ENCODE data around the gene SH2D3A.
"Not testable (repeated sequence)": the region's sequence is repeated elsewhere in the genome, so short reads cannot be mapped to it uniquely, and the experiment has no call there.

SH2D3A gene

GRCh38 chr19:6800160-6800790 lies 33.0 kb upstream of the SH2D3A start:
- in situ Hi-C loops (cut with MboI; ENCODE audit: low sequenced_read_pairs); H3K4me1 ChIP-seq; H3K36me3 ChIP-seq (replicated peaks); H3K4me3 ChIP-seq; DNase-seq (ENCODE audit: low spot score in 2 of 2); H3K9me3 ChIP-seq; H3K27me3 ChIP-seq (ENCODE audit: low read depth): not testable (repeated sequence)

DNA sequence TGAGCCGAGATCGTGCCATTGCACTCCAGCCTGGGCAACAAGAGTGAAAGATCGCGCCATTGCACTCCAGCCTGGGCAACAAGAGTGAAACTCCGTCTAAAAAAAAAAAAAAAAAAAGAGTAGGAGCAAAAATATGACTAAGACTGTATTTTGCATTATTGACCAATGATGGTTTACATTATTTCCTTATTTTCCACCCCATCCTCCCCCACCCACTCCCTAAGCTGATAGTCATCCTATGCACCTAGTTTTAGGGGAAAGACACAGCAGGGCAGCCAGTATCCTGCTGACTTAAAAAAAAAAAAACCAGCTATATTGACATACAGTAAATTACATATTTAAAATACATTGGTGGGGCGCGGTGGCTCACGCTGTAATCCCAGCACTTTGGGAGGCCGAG lies 30.4 kb upstream of the SH2D3A start:
- in situ Hi-C loops (cut with MboI; ENCODE audit: low sequenced_read_pairs) = no loop called here
- H3K4me1 ChIP-seq = peaks cover 3% of the 10 kb centered on the region; the same call in 1 of the 2 replicates
- no peaks in the 10 kb centered on the region for H3K27me3 ChIP-seq (ENCODE audit: low read depth)
- no peaks in the 10 kb centered on the region for H3K36me3 ChIP-seq (replicated peaks)
- H3K9me3 ChIP-seq = 0 out of 2 replicates have a peak, but pooled peaks cover 2% of the 10 kb centered on the region
- no peak overlapping the region for H3K4me3 ChIP-seq
- no peak for DNase-seq (ENCODE audit: low spot score in 2 of 2)

DNA sequence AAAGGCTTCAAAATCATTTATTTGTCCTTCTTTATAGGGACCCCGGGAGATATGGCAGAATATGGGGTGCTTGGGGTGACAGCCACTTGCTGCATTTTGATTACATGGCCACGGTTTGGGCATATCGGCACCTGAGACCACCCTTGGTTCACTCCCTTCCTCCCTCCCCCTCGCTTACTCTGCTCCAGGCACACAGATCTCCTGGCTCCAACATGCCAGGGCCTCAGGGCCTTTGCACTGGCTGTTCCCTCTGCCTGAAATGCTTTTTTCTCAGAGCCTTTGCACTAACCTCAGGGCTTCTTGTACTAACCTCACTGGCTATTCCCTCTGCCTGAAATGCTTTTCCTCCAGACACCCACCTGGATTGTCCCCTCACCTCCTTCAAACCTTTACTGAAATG lies 29.0 kb upstream of the SH2D3A start:
- DNase-seq (ENCODE audit: low spot score in 2 of 2) = no peak
- Histone ChIP-seq H3K36me3 (replicated peaks) (no peaks in the 10 kb centered on the region), H3K4me1 (no peaks in the 10 kb centered on the region; the same call in 1 of the 2 replicates), H3K27me3 (ENCODE audit: low read depth) (no peaks in the 10 kb centered on the region), H3K4me3 (no peak overlapping the region), H3K9me3 (peaks cover 5% of the 10 kb centered on the region; the same call in 1 of the 2 replicates)
- in situ Hi-C loops (cut with MboI; ENCODE audit: low sequenced_read_pairs) = no loop called here

- Histone ChIP-seq H3K9me3 (peaks cover 5% of the 10 kb centered on the region; the same call in 1 of the 2 replicates), H3K27me3 (ENCODE audit: low read depth) (no peaks in the 10 kb centered on the region), H3K36me3 (replicated peaks) (no peaks in the 10 kb centered on the region), H3K4me1 (no peaks in the 10 kb centered on the region), H3K4me3 (no peak overlapping the region)
- no peak for DNase-seq (ENCODE audit: low spot score in 2 of 2)
- in situ Hi-C loops (cut with MboI; ENCODE audit: low sequenced_read_pairs) = no loop called here
Observed at GRCh38 chr19:6794686-6795431, 27.6 kb upstream of the SH2D3A start.

DNA sequence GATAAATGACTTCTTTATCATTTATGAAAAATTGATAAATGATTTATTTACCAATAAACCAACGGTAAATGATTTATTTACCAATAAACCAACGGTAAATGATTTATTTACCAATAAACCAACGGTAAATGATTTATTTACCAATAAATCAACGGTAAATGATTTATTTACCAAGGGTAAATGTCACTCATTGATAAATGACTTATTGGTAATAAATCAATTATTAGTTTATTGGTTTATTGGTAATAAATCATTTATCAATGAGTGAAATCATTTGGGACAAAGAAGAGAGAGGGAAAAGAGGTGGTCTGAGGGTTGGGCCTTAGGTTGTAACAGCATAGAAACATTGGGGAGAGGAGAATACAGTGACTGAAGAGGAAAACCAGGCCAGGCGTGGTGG lies 26.7 kb upstream of the SH2D3A start:
- Histone ChIP-seq H3K9me3 (peaks cover 5% of the 10 kb centered on the region; the same call in 1 of the 2 replicates), H3K36me3 (replicated peaks) (no peaks in the 10 kb centered on the region), H3K27me3 (ENCODE audit: low read depth) (no peaks in the 10 kb centered on the region), H3K4me1 (no peaks in the 10 kb centered on the region), H3K4me3 (no peak overlapping the region)
- in situ Hi-C loops (cut with MboI; ENCODE audit: low sequenced_read_pairs) = no loop called here
- no peak for DNase-seq (ENCODE audit: low spot score in 2 of 2)

DNA sequence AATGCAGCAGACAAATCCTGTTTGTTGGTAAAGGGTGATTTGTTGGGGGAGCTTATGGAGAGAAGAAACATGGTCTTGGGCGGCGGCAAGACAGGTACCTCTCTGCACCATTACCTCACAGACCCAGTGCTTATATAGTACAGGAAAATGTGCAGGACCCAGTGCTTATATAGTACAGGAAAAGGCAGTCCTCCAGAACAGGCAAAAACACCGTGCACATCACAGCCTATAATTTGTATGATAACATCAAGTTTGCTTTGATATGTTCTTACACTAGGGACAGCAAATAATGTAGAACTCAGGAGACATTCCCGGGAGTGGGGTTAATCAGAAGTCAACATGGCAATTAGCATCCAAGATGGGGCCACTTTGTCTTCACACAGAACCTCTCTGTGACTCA lies 26.2 kb upstream of the SH2D3A start:
- Histone ChIP-seq H3K4me3 (no peak overlapping the region), H3K9me3 (peaks cover 5% of the 10 kb centered on the region; the same call in 1 of the 2 replicates), H3K4me1 (no peaks in the 10 kb centered on the region), H3K36me3 (replicated peaks) (no peaks in the 10 kb centered on the region), H3K27me3 (ENCODE audit: low read depth) (no peaks in the 10 kb centered on the region)
- in situ Hi-C loops (cut with MboI; ENCODE audit: low sequenced_read_pairs) = no loop called here
- DNase-seq (ENCODE audit: low spot score in 2 of 2) = no peak

GRCh38 chr19:6791237-6791636 lies 24.0 kb upstream of the SH2D3A start:
- DNase-seq (ENCODE audit: low spot score in 2 of 2) = no peak
- H3K4me1 ChIP-seq = no peaks in the 10 kb centered on the region
- peaks cover 5% of the 10 kb centered on the region; the same call in 1 of the 2 replicates for H3K9me3 ChIP-seq
- no peaks in the 10 kb centered on the region for H3K36me3 ChIP-seq (replicated peaks)
- H3K27me3 ChIP-seq (ENCODE audit: low read depth) = no peaks in the 10 kb centered on the region
- in situ Hi-C loops (cut with MboI; ENCODE audit: low sequenced_read_pairs) = no loop called here
- H3K4me3 ChIP-seq = no peak overlapping the region

DNA sequence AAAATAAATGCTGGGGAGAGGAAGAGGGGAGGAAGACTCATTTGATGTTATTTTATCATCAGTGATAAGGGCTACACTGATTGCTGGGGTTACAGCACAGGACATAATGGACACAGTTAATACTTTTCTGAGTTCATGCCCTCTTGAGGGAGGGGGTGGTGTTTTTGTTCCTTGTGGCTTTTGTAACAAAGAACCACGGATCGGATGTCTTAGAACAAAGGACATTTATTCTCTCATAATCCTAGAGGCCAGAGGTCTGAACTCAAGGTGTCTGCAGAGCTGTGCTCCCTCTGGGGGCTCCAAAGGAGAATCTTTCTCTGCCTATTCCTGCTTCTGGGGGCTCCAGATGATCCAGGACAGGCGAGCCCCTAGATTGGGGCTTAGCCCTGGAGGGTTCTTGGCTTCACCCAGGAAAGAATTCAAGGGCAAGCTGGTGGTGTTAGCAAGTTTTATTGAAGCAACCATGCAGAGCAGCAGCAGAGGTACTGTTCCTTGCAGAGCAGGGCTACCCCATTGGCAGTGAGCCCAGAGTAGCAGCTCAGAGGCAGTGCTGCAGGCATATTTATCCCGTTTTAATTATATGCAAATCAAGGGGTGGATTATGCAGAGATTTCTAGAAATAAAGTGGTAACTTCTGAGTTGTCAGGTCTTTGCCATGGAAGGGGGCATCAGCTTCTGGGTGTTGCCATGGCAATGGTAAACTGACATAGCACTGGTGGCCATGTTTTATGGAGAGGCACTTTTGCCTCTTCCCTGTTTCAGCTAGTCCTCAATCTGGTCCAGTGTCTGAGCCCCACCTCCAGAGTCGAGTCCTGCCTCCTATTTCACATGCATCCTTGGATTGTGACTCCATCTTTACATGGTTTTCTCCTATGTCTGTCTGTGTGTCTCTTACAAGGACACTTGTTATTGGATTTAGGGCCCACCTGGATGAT lies 23.2 kb upstream of the SH2D3A start:
- no peaks in the 10 kb centered on the region for H3K4me1 ChIP-seq
- H3K9me3 ChIP-seq = peaks cover 5% of the 10 kb centered on the region; the same call in 1 of the 2 replicates
- H3K27me3 ChIP-seq (ENCODE audit: low read depth) = no peaks in the 10 kb centered on the region
- H3K4me3 ChIP-seq = no peak overlapping the region
- H3K36me3 ChIP-seq (replicated peaks) = no peaks in the 10 kb centered on the region
- in situ Hi-C loops (cut with MboI; ENCODE audit: low sequenced_read_pairs) = no loop called here
- no peak for DNase-seq (ENCODE audit: low spot score in 2 of 2)

- in situ Hi-C loops (cut with MboI; ENCODE audit: low sequenced_read_pairs) = no loop called here
- Histone ChIP-seq H3K36me3 (replicated peaks) (no peaks in the 10 kb centered on the region), H3K4me3 (no peak overlapping the region), H3K27me3 (ENCODE audit: low read depth) (no peaks in the 10 kb centered on the region), H3K9me3 (peaks cover 3% of the 10 kb centered on the region; the same call in 1 of the 2 replicates), H3K4me1 (no peaks in the 10 kb centered on the region)
- no peak for DNase-seq (ENCODE audit: low spot score in 2 of 2)
Observed at GRCh38 chr19:6788896-6789295, 21.7 kb upstream of the SH2D3A start.

GRCh38 chr19:6787393-6787792 lies 20.2 kb upstream of the SH2D3A start:
- in situ Hi-C loops (cut with MboI; ENCODE audit: low sequenced_read_pairs) = no loop called here
- H3K9me3 ChIP-seq = peaks cover 3% of the 10 kb centered on the region; the same call in 1 of the 2 replicates
- no peaks in the 10 kb centered on the region for H3K36me3 ChIP-seq (replicated peaks)
- no peak for DNase-seq (ENCODE audit: low spot score in 2 of 2)
- H3K27me3 ChIP-seq (ENCODE audit: low read depth) = no peaks in the 10 kb centered on the region
- no peak overlapping the region for H3K4me3 ChIP-seq
- H3K4me1 ChIP-seq = no peaks in the 10 kb centered on the region

DNA sequence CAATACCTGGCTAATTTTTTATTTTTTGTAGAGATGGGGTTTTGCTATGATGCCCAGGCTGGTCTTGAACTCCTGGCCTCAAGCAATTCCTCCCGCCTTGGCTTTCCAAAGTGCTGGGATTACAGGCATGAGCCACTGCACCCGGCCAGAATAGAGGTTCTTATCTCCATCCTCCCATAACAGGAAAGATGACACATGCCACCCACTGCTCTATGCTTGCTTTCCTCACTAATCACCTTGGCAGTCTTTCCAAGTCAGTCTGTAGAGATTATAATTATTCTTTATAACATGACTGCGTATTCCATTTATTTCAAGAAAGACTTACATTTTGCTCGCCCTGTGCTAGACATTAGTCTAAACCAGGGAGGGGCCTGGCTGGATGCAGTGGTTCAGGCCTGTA lies 12.0 kb upstream of the SH2D3A start:
- H3K4me1 ChIP-seq = no peaks in the 10 kb centered on the region
- in situ Hi-C loops (cut with MboI; ENCODE audit: low sequenced_read_pairs) = no loop called here
- no peak for DNase-seq (ENCODE audit: low spot score in 2 of 2)

GRCh38 chr19:6778386-6778785 lies 11.2 kb upstream of the SH2D3A start:
- in situ Hi-C loops (cut with MboI; ENCODE audit: low sequenced_read_pairs) = no loop called here
- no peak for DNase-seq (ENCODE audit: low spot score in 2 of 2)
- H3K27me3 ChIP-seq (ENCODE audit: low read depth) = no peaks in the 10 kb centered on the region
- H3K36me3 ChIP-seq (replicated peaks) = no peaks in the 10 kb centered on the region
- no peaks in the 10 kb centered on the region for H3K4me1 ChIP-seq
- H3K4me3 ChIP-seq = no peak overlapping the region
- no peaks in the 10 kb centered on the region for H3K9me3 ChIP-seq

More for the DNA sequence above, 12.0 kb upstream of the SH2D3A start:
- Histone ChIP-seq H3K4me3 (no peak overlapping the region), H3K27me3 (ENCODE audit: low read depth) (no peaks in the 10 kb centered on the region), H3K36me3 (replicated peaks) (no peaks in the 10 kb centered on the region), H3K9me3 (no peaks in the 10 kb centered on the region)

- no peak overlapping the region for H3K4me3 ChIP-seq
- no peaks in the 10 kb centered on the region for H3K36me3 ChIP-seq (replicated peaks)
- H3K4me1 ChIP-seq = no peaks in the 10 kb centered on the region
- no peak for DNase-seq (ENCODE audit: low spot score in 2 of 2)
- in situ Hi-C loops (cut with MboI; ENCODE audit: low sequenced_read_pairs) = no loop called here
- no peaks in the 10 kb centered on the region for H3K27me3 ChIP-seq (ENCODE audit: low read depth)
- H3K9me3 ChIP-seq = no peaks in the 10 kb centered on the region
Observed at GRCh38 chr19:6777434-6777833, 10.2 kb upstream of the SH2D3A start.

All from HAP-1 (cell line).